ENCODE data around the gene PRPF31. TPM values are rescaled to one million over a fixed set of nuclear protein-coding genes. Genes with fewer than 3 reads are reported as not detected.

Gene PRPF31
- polyA plus RNA-seq, 1 of the 3 experiments (the other 2 are of a cell fraction): 81.0 TPM

- TF ChIP-seq MAX (IDR thresholded peaks at IDR 0.05; ENCODE audit: low read depth): peak; percentile 94
- peak; percentile 81 for TF ChIP-seq IRF3 (IDR thresholded peaks at IDR 0.05; ENCODE audit: low read depth, low read length)
- 0 out of 2 replicates have a peak, but pooled peaks have one; percentile 24 for TF ChIP-seq REST (IDR thresholded peaks at IDR 0.05; ENCODE audit: low read depth, low read length)
Measured at GRCh38 chr19:54159352-54160181, 44.0 kb downstream of the PRPF31 start, which contains the start of gene LENG1 (continued).

- H3K9ac ChIP-seq: peak overlapping the region; percentile 78
- peak overlapping the region; percentile 92 for H2AFZ ChIP-seq (ENCODE audit: low read depth)
- no peaks in the 10 kb centered on the region for H3K9me2 ChIP-seq
- peaks cover 19 to 21% of the 10 kb centered on the region in 2 experiments for H3K36me3 ChIP-seq (replicated peaks in 1 of 2; ENCODE audit: control insufficient read depth in 1 of 2, insufficient read depth in 2 of 2, low read length in 1 of 2)
- H3K4me1 ChIP-seq (ENCODE audit: control insufficient read depth in 1 of 2, insufficient read depth in 2 of 2, low read depth in 1 of 2, low read length in 1 of 2): peaks cover 7 to 19% of the 10 kb centered on the region in 2 experiments; a peak in 2 of 4 replicates
- H3K4me3 ChIP-seq (ENCODE audit: low read depth in 2 of 2, low read length in 1 of 2): peak overlapping the region; percentile 80 to 83
- H3K27me3 ChIP-seq (ENCODE audit: insufficient read depth): no peaks in the 10 kb centered on the region
- H3K27ac ChIP-seq (ENCODE audit: low read depth in 2 of 2, low read length in 1 of 2): peak overlapping the region; percentile 71 to 82
- TF ChIP-seq IRF3 (IDR thresholded peaks at IDR 0.05; ENCODE audit: low read depth, low read length) (no peak), CHD2 (IDR thresholded peaks at IDR 0.05; ENCODE audit: low read length, partially characterized antibody) (no peak), PBX3 (IDR thresholded peaks at IDR 0.05) (no peak), SMC3 (IDR thresholded peaks at IDR 0.05; ENCODE audit: low read depth, low read length) (no peak), MAX (IDR thresholded peaks at IDR 0.05; ENCODE audit: low read depth) (no peak), MXI1 (IDR thresholded peaks at IDR 0.05; ENCODE audit: low read depth, low read length) (no peak), RAD21 (IDR thresholded peaks at IDR 0.05; ENCODE audit: low read length) (no peak), TAF1 (IDR thresholded peaks at IDR 0.05; ENCODE audit: borderline replicate concordance, low read depth, low read length) (no peak), RCOR1 (IDR thresholded peaks at IDR 0.05; ENCODE audit: low read length) (no peak), RXRA (IDR thresholded peaks at IDR 0.05; ENCODE audit: borderline replicate concordance, low read depth) (no peak), NRF1 (IDR thresholded peaks at IDR 0.05; ENCODE audit: low read depth, low read length) (no peak), SIN3A (IDR thresholded peaks at IDR 0.05; ENCODE audit: borderline replicate concordance, low read depth, low read length) (no peak), NFIC (IDR thresholded peaks at IDR 0.05; ENCODE audit: borderline replicate concordance) (no peak)
- WGBS (ENCODE audit: low lambda C conversion rate): 2% methylated on average over 13 of the region's 28 CpGs
- no peaks in the 10 kb centered on the region for H3F3A ChIP-seq (replicated peaks; ENCODE audit: insufficient read depth)
- peaks cover 19% of the 10 kb centered on the region; the same call in 1 of the 2 replicates for H3K79me2 ChIP-seq (ENCODE audit: insufficient read depth)
- no peaks in the 10 kb centered on the region for H3K9me3 ChIP-seq
- H4K20me1 ChIP-seq (ENCODE audit: insufficient read depth): no peaks in the 10 kb centered on the region
- no peak for DNase-seq
- peak overlapping the region; percentile 93 for H3K4me2 ChIP-seq
- ChIA-PET POLR2A (interaction anchor here (1.4 kb wide), 1 partner anchor 10 kb away, joined by 6 read pairs; no protein-coding TSS in a partner anchor), CTCF (interaction anchor here (1.1 to 2.3 kb wide), 7 partner anchors 8 to 45 kb away, joined by 3 to 13 read pairs (median 5); partner anchors contain the start of genes PRPF31, TFPT and TMC4)
Measured at GRCh38 chr19:54160182-54160811, 44.7 kb downstream of the PRPF31 start.
